HG02588 (cell line): ENCODE measurements around the gene TMEM52.
"Not testable (repeated sequence)": the region's sequence is repeated elsewhere in the genome, so short reads cannot be mapped to it uniquely, and the experiment has no call there.

Experiments used
- ATAC-seq: cut with Tn5 transposase; IDR thresholded peaks from one replicate; pipeline ENCODE4 v1.9.1; 2021; ENCODE audit warnings: mild to moderate bottlenecking, moderate library complexity; ENCODE audit not compliant: unreplicated experiment

Gene TMEM52

DNA sequence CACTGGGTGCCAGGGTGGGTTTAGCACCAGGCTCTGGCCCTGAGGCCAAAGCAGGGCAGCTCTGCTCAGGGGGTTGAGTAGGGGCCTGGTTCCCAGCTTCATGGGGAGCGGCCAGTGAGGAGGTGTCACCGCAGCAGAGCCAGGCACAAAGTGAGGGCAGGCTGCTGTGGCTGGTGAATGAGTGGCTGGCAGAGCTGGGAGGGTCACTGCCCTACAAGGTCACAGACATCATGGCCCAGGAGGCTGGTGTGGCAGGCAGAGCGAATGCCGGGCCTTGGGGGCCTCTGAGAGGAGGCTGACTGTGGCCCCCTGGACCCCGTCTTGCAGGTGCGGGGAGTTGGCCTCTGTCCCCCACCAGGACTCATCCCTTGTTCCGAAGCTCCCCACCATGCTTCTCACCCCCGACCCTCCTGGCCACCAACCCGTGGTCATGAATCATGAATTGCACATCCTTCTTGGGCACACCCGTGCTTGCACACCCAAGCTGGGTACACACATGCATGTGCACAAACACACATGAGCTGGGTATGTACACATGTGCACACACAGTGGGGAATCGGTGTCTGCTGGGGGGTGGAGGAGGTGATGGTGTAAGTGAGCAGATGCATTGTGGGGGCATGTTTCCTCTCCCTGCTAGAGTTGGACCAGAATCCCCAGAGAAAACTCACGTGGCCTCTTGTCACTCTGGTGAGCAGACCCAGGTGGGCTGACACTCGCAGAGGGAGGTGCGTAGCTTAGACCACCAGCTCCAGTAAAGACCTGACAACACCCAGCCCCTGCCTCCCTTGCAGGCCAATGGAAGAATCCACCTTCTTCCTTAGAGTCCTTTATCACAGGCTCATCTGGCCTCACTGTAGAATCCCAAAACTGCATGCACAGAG lies 23.4 kb downstream of the TMEM52 start:
- ATAC-seq, result no peak

DNA sequence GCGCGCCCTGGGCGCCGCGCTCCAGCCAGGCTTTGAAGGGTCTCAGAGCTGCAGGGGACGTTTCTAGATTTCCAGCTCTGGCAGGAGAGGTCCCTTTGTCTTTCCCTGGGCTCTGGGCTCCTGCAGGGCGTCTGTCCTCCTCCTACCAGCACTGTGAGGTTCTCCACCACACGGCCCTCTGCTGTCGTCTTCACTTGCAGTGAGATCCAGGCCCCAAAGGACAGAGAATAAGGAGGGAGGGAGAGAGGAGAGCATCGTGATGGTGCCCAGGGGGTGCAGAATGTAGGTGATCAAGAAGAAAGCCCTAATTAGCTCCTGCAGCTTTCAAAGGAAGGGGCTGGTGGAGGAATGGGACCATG lies 24.0 kb downstream of the TMEM52 start:
- ATAC-seq, result no peak

- no peak for ATAC-seq
These were observed 24.6 kb downstream of the TMEM52 start for GRCh38 chr1:1894354-1895059.

DNA sequence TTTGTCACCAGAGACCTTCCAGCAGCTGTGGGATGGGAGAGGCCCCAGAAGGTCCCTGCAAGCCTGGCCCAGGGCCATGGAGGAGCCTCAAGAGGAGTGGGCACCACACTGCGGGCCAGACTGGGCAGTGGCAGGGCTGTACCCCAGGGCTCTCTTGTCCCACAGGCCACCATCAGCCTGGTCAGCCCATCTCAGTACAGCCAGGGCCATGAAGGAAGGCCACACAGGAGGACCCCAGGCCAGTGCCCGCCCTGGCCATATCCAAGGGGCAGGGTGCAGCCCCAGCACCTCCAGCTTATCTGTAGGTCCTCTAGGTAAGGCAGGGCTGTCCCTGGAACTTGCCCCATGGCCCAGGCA lies 25.1 kb downstream of the TMEM52 start:
- no peak for ATAC-seq

GRCh38 chr1:1893291-1893985 lies 25.6 kb downstream of the TMEM52 start:
- ATAC-seq, result no peak

DNA sequence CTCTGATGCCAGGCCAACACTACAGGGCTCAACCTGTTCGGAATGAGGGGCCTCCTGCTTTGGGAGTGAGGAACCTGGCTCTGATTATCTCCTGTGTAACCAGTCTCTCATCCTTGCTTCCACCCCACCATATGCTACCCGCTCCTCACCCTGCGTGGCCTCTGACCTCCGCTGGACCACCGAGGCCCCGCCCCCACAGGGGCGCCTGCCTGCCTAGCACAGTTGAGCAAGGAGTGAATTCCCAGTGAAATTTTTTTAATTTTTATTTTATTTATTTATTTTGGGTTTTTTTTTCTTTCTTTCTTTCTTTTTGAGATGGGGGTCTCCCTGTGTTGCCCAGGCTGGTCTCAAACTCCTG lies 26.3 kb downstream of the TMEM52 start:
- ATAC-seq, result no peak

- ATAC-seq, result no peak
These were observed 26.9 kb downstream of the TMEM52 start for GRCh38 chr1:1892079-1892762.

DNA sequence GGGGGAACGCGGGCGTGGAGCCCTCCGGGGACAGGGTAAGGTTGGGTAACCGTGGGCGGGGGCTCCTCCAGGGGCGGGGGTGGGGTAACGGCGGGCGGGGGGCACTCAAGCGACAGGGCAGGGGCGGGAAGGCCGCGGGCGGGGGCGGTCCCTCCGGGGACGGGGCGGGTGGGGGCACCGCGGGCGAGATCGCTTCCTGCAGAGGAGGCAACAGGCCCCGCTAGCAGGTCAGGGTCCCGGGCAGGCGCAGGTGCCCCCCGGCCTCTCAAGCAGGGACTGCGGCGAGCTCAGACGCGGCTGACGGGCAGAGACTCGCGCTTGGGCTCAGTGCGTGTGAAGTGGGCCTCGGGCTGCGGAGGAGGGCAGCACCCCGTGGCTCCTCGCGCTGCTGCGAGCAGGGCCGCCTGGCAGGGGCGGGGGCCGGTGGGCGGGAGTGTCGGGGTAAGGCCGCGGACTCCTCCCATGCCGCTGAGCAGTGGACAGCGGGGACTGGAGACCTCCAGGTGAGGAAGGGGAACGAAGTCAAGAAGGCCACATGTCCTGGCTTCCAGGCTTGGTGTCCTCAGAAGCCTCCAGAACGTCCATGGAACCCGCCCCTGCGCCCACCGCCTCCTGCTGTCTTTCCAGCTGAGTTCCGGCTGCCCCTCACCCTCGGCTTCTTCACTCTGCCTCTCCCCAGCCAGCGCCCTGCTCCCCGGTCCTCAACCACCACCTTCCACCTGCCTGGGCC lies 27.6 kb downstream of the TMEM52 start:
- ATAC-seq, result peak; percentile 20

DNA sequence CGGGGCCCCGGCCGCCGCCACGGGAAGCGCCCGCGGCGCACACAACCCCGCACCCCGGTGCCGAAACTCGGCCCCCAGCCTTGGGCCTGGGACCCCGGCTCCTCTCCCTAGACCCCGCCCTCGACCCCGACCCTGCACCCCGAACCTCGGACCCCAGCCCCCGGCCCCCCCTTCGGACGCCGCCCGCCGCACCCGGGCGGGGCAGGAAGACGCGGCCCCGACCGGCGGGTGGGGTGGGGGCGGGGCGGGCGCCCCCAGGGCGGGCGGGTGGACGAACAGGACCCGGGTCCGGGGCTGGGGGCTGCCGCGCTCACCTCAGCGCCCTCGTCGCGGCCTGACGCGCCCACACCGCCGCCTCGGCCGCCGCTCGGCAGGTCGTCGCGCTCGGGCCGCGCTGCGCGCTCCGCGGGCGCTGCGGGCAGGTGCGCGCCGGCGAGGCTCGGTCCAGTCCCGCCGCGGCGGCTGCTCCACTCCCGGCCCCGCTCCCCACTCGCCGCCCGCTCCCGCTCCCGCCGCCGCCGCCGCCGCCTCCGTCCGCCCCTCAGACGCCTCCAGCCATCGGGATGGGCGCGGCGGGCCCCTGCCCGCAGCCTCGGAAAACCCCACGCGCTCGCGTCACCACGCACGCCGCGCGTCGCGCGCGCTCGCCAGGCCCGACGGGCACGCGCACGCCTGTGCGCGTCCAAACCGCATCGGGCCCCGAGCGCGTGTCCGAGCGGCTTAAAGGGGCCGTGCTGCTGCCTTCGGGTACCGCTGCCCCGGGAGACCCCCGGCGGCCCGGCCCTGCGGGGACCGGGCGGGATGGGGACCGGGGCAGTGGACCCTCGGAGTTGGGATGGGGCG lies 28.4 kb downstream of the TMEM52 start, which contains the start of gene GNB1:
GNB1 (minus strand) TSS at position 582 of the 843 bp plus-strand sequence. CDS start 65,634 bp downstream, outside the sequence.
- ATAC-seq, result peak; percentile 67

GRCh38 chr1:1889847-1890505 lies 29.1 kb downstream of the TMEM52 start:
- ATAC-seq, result peak; percentile 26

- no peak for ATAC-seq
These were observed 29.9 kb downstream of the TMEM52 start for GRCh38 chr1:1889090-1889750.

DNA sequence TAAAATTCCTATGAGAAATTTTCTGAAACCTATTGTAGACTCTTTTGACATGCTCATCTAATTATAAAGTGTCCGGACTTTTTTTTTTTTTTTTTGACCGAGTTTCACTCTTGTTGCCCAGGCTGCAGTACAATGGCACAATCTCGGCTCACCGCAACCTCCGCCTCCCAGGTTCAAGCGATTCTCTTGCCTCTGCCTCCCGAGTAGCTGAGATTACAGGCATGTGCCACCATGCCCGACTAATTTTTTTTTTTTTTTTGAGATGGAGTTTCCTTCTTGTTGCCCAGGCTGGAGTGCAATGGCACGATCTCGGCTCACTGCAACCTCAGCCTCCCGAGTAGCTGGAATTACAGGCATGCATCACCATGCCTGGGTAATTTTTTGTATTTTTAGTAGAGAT lies 35.2 kb downstream of the TMEM52 start:
- ATAC-seq, result not testable (repeated sequence)

GRCh38 chr1:1883092-1883873 lies 35.8 kb downstream of the TMEM52 start:
- no peak for ATAC-seq

- no peak for ATAC-seq
These were observed 37.4 kb downstream of the TMEM52 start for GRCh38 chr1:1881727-1882126.

DNA sequence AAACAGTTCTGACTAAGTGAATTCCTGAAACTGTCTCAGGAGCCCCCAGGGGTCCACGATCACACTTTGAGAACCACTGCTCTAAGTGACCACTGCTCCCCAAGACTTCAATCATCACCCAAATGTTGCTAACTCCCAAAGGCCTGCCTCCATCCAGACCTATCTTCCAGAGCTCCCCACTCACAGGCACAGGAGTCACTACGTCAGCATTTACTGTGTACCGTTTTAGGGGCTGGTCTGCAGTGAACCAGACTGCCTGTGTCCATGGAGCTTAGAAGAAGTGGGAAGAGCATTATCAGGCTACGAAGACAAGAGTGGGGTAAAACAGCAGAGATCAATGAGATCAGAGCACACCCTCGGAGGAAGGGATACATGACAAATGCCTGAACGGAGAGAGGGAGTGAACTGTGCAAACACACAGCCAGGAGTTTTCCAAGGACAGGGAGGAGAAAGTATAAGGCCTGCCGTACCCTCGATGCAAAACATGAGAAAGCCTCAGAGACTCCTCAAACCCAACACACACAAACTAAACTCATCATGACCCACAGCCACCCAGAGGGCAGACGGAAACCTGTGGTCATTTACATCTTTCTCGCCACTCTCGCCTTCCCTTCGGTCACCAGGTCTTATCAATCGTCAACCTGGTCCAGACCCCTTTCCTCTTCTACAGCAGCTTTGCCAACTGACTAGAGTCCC lies 38.3 kb downstream of the TMEM52 start:
- no peak for ATAC-seq

DNA sequence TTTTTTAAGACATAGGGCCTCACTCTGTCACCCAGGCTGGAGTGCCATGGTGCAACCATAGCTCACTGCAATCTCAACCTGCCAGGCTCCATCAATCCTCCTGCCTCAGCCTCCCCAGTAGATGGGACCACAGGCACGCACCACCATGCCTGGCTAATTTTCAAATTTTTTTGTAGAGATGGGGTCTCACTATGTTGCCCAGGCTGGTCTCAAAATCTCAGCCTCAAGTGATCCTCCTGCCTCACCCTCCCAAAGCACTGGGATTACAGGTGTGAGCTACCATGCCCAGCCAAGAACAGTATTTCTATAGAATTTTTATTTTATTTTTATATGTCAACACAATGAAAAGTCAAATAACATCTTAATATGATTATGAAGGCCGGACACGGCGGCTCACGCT lies 39.1 kb downstream of the TMEM52 start:
- ATAC-seq, result no peak

DNA sequence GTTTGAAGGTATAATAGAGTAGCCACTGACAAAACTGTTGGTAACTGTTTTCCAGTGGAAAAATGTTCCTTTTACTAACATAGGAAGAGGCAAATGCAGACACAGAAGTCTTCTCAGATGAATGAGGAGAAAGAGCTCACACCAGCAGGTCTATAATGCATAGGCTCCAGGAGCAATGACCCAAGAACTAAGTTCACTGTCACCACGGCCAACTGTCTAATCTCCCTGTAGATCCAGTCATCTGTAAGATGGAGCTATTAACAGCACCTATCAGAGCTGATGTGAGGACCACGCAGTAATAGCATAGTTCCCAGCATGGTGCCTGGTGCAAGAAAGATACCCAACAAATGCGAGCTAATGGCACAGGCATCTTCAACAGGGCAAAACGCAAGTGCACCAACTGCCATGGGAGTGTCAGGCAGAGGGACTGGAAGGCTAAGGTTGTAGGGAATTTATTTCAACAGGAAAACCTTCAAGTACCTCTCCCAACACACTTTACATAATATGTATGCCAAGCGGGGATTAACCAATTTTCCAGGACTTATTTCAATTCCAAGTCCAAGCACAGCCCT lies 41.1 kb downstream of the TMEM52 start:
- no peak for ATAC-seq
